KMS-11 (cell line): Measurements from ENCODE around the gene FBXL7.

ENCODE experiments used
- H2AFZ ChIP-seq: fragments of 200-600 bp; sonication (generic); 2 replicates; pipeline ENCODE4 v1.6.1; 2016; ENCODE audit warnings: antibody characterized with exemption, mixed run types, low read depth
- H3K27ac ChIP-seq: fragments of 200-600 bp; sonication (generic); 2 replicates; pipeline ENCODE4 v1.6.1; 2016; ENCODE audit warnings: mild to moderate bottlenecking, mixed run types
- H3K27me3 ChIP-seq: fragments of 200-600 bp; sonication (generic); 2 replicates; pipeline ENCODE4 v1.6.1; 2017; ENCODE audit warnings: mild to moderate bottlenecking, low read depth, mixed run types, moderate library complexity; ENCODE audit not compliant: insufficient read depth
- H3K36me3 ChIP-seq: fragments of 200-600 bp; sonication (generic); 2 replicates; pipeline ENCODE4 v1.6.1; 2017; ENCODE audit warnings: mild to moderate bottlenecking, mixed run types; ENCODE audit not compliant: insufficient read depth
- H3K4me1 ChIP-seq: fragments of 200-600 bp; sonication (generic); 2 replicates; pipeline ENCODE4 v1.6.1; 2016; ENCODE audit warnings: mild to moderate bottlenecking, low read depth, mixed run types; ENCODE audit not compliant: poor library complexity, severe bottlenecking
- H3K4me2 ChIP-seq: fragments of 200-600 bp; sonication (generic); 2 replicates; pipeline ENCODE4 v1.7.0; 2016; ENCODE audit warnings: mild to moderate bottlenecking, mixed run types
- H3K4me3 ChIP-seq: fragments of 200-600 bp; sonication (generic); IDR thresholded peaks from 2 replicates; pipeline ENCODE4 v1.6.1; 2017; ENCODE audit warnings: low read depth, low read length, mixed read lengths; ENCODE audit not compliant: insufficient read depth
- H3K79me2 ChIP-seq: fragments of 200-600 bp; sonication (generic); 2 replicates; pipeline ENCODE4 v1.6.1; 2016; ENCODE audit warnings: low read depth, mixed run types; ENCODE audit not compliant: insufficient read depth
- H3K9ac ChIP-seq: fragments of 200-600 bp; sonication (generic); 2 replicates; pipeline ENCODE4 v1.6.1; 2016; ENCODE audit warnings: mild to moderate bottlenecking, mixed run types
- H4K20me1 ChIP-seq: fragments of 200-600 bp; sonication (generic); 2 replicates; pipeline ENCODE4 v1.6.1; 2016; ENCODE audit warnings: mild to moderate bottlenecking, mixed run types; ENCODE audit not compliant: insufficient read depth
- TF ChIP-seq, protein P1 (sequence below): fragments of 200-600 bp; sonication (generic); conservative IDR thresholded peaks from 2 replicates; pipeline ENCODE4 v1.6.1; 2017; ENCODE audit warnings: low read depth, mild to moderate bottlenecking, antibody characterized with exemption, low read length, moderate library complexity, mixed read lengths

The FBXL7 gene

DNA sequence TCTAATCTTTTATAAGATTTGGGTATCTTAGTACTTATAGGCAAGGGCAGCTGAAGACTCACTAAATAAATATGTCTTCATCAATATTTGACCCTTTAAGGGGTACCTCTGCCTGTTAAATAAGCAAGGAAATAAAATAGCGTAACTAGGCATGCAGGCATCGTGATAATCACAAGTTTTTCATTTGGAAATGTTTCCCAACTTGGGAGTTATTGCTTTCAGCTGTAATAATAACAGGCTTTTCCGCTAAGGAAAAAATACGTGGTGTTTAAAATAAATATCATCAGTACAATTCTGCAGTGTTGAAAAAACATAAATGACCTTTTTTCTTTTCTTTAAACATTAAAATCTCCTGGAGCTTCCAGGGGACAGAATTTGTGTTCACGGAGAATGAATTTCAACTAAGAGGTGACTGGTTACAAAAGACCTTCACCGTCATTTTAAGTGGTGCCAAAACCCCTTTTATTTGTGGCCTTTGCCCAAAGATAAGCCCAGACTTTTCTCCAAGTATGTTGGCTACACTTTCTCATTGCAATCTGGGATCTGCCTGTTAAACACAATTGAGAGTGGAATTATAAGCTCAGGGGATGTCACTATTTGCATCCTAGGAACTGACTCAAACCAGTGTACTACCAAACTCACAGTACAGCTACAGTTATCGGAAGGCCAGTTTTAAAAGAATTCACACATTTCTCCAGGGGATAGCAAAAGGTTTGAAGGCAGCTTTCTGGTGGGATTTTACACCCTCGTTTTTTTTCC lies 218.6 kb downstream of the FBXL7 start:
- no peak overlapping the region for H3K9ac ChIP-seq
- H3K79me2 ChIP-seq, result no peaks in the 10 kb centered on the region
- H4K20me1 ChIP-seq, result no peaks in the 10 kb centered on the region
- H3K36me3 ChIP-seq, result no peaks in the 10 kb centered on the region
- no peak overlapping the region for H3K27ac ChIP-seq
- TF ChIP-seq, protein P1, sequence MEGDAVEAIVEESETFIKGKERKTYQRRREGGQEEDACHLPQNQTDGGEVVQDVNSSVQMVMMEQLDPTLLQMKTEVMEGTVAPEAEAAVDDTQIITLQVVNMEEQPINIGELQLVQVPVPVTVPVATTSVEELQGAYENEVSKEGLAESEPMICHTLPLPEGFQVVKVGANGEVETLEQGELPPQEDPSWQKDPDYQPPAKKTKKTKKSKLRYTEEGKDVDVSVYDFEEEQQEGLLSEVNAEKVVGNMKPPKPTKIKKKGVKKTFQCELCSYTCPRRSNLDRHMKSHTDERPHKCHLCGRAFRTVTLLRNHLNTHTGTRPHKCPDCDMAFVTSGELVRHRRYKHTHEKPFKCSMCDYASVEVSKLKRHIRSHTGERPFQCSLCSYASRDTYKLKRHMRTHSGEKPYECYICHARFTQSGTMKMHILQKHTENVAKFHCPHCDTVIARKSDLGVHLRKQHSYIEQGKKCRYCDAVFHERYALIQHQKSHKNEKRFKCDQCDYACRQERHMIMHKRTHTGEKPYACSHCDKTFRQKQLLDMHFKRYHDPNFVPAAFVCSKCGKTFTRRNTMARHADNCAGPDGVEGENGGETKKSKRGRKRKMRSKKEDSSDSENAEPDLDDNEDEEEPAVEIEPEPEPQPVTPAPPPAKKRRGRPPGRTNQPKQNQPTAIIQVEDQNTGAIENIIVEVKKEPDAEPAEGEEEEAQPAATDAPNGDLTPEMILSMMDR, result no peak
- H3K27me3 ChIP-seq, result no peaks in the 10 kb centered on the region
- H3K4me1 ChIP-seq, result no peaks in the 10 kb centered on the region
- H3K4me3 ChIP-seq, result no peak overlapping the region
- no peak overlapping the region for H2AFZ ChIP-seq
- H3K4me2 ChIP-seq, result no peak overlapping the region

DNA sequence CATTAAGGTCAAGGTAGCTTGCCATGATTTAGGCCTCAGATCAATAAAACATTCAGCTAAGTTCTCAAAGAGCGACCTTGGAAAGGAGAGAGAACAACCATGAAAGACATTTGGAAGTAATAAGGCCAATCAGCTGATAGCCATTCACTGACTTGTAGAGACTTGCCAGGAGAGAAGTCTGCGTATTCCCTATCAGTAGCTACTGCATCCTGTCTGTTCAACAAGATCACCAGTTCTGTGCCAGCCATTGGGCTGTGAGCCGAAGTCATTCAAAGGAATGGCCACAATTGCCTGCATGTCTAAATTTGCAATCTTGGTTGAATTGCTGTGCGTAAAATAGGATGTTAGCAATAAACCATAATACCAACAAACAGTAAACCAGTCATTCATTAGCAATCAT lies 219.8 kb downstream of the FBXL7 start:
- no peak overlapping the region for H3K4me2 ChIP-seq
- H2AFZ ChIP-seq, result no peak overlapping the region
- H3K4me1 ChIP-seq, result no peaks in the 10 kb centered on the region
- H3K9ac ChIP-seq, result no peak overlapping the region
- no peak overlapping the region for H3K27ac ChIP-seq
- no peak overlapping the region for H3K4me3 ChIP-seq
- no peaks in the 10 kb centered on the region for H3K27me3 ChIP-seq
- no peaks in the 10 kb centered on the region for H3K36me3 ChIP-seq
- H3K79me2 ChIP-seq, result no peaks in the 10 kb centered on the region
- no peaks in the 10 kb centered on the region for H4K20me1 ChIP-seq
- TF ChIP-seq, protein P1, result no peak

DNA sequence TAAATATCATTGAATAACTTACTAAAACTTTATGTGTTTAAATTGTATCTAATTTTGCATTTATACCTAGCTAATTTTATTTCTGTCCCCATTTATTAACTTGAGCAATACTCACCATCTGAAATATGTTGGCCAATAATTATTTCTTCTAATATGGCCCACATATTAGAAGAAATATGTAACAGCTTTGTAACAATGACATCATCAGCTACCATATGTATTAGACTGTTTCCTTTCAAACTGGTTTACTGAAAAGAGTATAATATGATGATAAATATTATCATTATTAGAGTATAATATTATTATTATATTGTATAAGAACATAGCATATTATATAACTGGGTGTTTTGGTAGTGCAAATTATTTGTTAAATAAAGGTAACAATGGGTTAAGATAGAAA lies 220.5 kb downstream of the FBXL7 start:
- no peak overlapping the region for H2AFZ ChIP-seq
- no peak overlapping the region for H3K4me2 ChIP-seq
- TF ChIP-seq, protein P1, result no peak
- no peaks in the 10 kb centered on the region for H3K4me1 ChIP-seq
- H3K4me3 ChIP-seq, result no peak overlapping the region
- H3K27ac ChIP-seq, result no peak overlapping the region
- no peak overlapping the region for H3K9ac ChIP-seq
- no peaks in the 10 kb centered on the region for H3K79me2 ChIP-seq
- H4K20me1 ChIP-seq, result no peaks in the 10 kb centered on the region
- H3K27me3 ChIP-seq, result no peaks in the 10 kb centered on the region
- H3K36me3 ChIP-seq, result no peaks in the 10 kb centered on the region

DNA sequence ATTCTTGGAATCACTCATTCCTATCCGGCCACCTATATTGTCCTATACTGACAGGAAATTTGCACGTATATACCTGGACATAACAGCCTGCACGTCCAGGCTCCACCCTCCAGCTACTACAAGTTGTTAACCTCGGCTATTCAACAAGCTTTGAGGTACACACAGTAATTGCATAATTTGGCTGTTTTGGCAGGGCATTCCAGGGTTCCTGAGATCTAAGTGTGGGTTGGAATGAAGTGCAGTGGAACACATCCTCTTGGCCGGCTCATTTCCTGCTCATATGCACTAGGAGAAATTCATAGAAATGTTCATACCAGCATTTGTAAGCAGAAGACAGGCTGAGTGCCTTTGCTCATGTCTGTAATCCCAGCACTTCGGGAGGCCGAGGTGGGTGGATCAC lies 222.3 kb downstream of the FBXL7 start:
- TF ChIP-seq, protein P1, result no peak
- Histone ChIP-seq H3K36me3 (no peaks in the 10 kb centered on the region), H3K27me3 (no peaks in the 10 kb centered on the region), H4K20me1 (no peaks in the 10 kb centered on the region), H3K79me2 (no peaks in the 10 kb centered on the region), H3K9ac (no peak overlapping the region), H3K27ac (no peak overlapping the region), H2AFZ (no peak overlapping the region), H3K4me2 (no peak overlapping the region), H3K4me1 (no peaks in the 10 kb centered on the region), H3K4me3 (no peak overlapping the region)
